NCI-H82 (cell line): Measurements from ENCODE around the gene FREY1.

Source experiments
- DNase-seq: peaks from one replicate; lab custom pipeline; 2025; lab: John Stamatoyannopoulos, UW

FREY1 gene

DNA sequence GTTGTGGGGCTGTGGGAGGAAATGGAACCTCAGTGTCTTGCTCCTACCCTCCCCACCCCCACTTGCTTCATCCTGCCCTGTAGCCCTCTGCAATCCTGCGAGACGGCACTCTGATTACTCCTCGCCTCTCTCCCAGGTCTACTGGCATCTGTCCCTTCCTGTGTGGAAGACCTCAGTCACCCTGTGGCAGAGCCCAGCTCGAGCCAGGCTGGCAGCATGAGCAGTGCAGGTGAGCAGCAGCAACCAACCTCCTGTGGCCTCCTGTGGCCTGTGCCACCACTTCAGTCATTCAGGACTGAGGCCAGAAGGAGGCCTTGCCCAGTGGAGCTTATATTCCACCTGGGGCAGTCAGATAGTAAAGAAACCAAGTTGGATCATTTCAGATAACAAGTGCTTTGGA is 36.4 kb downstream of the FREY1 start:
- no peak for DNase-seq

DNA sequence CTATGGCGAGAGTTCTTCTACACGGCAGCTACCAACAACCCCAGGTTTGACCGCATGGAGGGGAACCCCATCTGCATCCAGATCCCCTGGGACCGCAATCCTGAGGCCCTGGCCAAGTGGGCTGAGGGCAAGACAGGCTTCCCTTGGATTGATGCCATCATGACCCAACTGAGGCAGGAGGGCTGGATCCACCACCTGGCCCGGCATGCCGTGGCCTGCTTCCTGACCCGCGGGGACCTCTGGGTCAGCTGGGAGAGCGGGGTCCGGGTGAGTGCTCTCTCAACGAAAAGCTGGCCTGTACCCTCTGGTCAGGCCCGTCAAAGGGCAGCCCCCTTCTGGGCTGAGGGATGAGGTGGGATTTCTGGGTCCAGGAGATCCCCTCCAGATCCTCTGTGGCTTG is 37.5 kb downstream of the FREY1 start:
- no peak for DNase-seq

DNA sequence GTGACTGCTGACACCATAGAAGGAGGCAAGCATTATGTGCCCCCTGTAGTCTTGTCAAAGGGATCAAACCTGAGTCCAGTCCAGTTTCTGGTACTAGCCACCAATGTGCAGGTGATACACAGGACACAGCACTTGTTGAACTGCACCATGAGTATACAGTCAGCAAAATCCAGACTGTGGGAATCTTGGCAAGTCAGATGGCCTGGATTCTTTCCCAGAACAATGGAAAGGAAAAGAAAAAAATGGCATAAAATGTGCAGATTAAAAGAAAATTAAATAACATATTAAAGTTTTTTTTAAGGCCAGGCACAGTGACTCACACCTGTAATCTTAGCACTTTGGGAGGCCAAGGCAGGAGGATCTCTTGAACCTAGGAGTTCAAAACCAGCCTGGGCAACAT is 43.0 kb downstream of the FREY1 start:
- no peak for DNase-seq

DNA sequence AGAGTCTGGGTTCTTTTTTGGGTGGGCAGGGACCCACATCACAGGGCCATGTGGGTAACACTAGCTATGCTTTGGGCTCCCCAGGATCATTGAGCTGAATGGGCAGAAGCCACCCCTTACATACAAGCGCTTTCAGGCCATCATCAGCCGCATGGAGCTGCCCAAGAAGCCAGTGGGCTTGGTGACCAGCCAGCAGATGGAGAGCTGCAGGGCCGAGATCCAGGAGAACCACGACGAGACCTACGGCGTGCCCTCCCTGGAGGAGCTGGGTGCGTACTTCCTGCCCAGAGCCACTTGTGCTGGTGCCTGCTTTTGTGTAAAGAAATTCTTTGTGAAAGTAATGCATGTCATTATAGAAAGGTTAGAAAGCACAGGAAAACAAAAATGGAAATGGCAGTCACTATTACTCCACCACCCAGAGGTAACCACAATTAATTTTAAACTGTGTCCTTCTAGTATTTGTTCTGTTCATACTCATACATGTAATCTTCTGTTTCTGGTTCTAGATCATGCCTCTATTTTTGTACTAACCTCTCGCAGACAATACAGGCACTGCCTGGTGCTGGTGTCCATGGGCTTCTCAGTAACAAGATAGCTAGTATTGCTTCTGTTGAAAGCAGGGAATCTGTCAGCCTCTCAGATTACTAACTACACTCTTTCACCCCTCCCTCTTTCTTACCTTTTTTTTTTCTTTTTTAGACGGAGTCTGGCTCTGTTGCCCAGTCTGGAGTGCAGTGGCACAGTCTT is 46.1 kb downstream of the FREY1 start:
- no peak for DNase-seq

DNA sequence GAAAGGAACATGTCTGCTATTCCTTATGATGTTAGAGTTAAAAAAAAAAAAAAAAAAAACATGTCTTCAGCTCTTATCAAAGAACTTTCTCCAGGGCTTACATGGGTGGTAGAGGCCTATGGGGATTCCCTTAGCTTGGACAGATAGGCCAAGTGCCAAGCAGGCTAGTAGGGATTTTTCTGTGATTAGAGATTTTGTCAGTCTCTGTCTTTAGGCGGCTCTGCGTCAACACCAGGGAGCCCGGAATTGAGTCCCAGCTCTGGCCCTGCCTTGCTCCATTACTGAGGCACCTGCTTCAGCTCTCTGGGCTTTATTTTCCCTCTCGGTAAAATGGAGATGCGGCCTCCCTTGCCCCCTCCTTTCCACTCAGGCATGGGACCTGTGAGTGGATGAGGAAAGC is 46.7 kb downstream of the FREY1 start:
- DNase-seq = no peak

DNA sequence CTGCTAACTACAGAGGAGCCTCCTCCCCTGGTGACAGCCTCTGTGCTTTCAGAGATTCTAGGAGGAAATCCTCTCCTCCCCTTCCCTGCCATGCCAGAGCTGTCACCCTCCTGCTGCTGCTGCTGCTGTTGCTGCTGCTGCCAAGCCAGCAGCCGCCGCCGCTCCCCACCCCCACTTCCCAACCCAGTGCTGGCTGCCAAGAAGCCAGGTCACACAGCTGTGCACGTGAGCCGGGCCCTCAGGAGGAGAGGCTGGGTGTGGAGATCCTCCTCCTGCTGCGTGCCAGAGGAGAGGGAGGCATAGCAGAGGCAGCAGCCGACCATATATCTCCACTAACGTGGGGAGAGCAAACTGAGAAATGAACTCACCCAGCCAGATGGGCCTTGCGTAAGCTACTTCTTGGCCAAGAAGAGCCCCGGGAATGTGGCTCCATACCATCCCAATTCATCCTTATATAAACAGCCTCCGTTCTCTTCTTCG is 47.4 kb downstream of the FREY1 start:
- no peak for DNase-seq

DNA sequence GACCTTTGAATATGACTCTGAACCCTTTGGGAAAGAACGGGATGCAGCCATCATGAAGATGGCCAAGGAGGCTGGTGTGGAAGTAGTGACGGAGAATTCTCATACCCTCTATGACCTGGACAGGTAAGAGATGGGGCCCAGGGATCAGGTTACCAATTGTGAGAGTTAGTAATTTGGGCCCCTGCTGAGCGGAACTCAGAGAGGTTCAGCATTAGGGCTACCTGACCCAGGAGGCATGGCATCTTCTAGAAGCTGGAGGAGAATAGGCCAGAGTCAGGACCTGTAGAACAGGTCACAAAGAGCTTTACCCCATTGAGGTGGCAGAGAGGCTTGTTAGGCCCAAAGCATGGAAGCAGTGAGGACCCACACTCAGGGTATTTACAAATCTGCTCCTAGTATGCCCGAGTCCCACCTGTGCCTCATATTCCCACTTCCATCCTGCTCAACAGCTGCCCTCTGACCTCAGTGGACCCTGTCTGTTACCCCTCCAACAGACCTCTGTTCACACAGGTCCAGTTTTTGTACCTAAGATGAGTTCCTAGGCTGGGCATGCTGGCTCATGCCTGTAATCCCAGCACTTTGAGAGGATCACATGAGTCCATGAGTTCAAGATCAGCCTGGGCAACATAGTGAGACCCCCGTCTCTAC is 48.2 kb downstream of the FREY1 start:
- no peak for DNase-seq

DNA sequence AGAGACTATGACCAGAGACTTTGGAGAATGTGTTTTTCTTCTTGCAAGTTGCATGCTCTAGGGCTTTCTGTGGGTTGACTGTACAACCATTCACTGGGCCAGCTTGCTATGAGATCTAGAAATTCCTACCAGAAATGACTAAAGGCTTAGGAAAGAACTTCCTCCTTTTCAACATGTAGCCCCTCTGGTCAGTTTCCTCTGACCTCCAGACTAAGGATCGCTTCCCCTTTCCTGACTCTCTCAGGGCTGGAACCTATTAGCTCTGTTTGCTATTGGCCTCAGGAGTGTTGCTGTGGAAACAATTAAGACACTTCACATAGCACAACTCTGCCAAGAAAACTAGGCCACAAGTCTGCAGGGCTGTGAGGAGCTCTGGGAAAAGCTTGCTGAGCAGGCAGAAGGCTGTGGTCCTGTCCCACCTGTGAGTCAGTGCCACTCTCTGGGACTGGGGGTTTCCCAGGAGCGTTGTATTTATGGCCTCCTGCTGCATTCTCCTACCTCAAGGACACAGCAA is 49.1 kb downstream of the FREY1 start:
- DNase-seq = no peak
